Renal pelvis (tissue), 4 donors: ENCODE results near the gene CFTR. TPM values are rescaled to one million over a fixed set of nuclear protein-coding genes. Genes with fewer than 3 reads are reported as not detected.
A peak's percentile ranks its signal among the peaks of the same experiment; 100 is the strongest.

Experiments
- DNase-seq: peaks from one replicate; pipeline ENCODE4 v3.0.0-alpha.2; 2013
- polyA plus RNA-seq, 3 donors: library from polyadenylated mRNA; unstranded; fragments of 120-200 nt; gene quantifications; one replicate each; pipeline ENCODE4 v1.2.1, GENCODE V29; 2013; ENCODE audit not compliant: insufficient read length in 3 of 3

CFTR gene
- polyA plus RNA-seq, 3 donors = 3.7 to 11.5 (median 11.2) TPM

- DNase-seq = no peak
Measured at GRCh38 chr7:117645481-117646165, 165.8 kb downstream of the CFTR start.

DNA sequence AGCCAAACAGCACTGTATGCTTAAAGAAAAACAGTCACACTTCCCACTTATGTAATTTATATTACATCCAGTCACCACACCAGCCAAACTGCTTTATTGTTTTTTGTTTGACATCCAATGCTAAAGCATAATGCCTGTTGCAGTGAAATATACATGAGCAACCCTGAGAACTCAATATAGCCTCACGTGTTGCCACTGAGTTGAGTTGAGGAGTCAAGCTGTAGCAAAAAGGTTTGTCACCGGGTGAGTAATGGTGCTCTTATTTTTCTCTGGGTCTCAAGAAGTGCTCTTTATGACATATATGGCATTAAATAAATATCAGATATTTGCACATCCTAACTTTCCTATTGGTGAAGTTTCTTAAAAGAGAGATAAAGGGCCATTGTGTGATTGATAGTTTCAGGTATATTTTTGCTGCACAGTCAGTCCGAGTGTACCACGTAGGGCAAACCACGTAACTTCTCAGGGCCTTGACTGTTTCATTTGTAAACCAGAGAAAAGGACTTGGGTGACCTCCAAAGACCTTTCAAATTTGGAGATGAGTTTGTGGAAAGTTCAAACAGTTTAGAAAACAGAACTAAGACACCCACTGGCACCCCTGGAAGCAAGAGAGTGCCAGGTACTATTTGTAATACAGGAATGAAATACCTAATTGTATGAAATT is 168.5 kb downstream of the CFTR start:
- no peak for DNase-seq

DNA sequence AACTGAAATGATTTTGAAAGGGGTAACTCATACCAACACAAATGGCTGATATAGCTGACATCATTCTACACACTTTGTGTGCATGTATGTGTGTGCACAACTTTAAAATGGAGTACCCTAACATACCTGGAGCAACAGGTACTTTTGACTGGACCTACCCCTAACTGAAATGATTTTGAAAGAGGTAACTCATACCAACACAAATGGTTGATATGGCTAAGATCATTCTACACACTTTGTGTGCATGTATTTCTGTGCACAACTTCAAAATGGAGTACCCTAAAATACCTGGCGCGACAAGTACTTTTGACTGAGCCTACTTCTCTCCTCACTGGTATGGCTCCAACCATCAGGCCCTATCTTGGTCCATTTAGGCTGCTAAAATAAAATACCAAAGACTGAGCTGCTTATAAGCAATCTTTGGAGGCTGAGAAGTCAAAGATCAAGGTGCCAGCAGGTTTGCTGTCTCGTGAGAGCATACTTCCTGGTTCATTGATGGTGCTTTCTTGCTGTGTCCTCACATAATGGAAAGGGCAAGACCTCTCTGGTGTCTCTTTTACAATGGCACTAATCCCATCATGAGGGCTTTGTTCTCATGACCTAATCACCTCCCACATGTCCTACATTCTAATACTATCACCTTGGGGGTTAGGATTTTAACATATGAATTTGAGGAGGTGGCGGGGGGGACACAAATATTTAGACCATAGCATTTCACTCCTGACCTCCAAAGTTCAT is 173.3 kb downstream of the CFTR start:
- no peak for DNase-seq

DNA sequence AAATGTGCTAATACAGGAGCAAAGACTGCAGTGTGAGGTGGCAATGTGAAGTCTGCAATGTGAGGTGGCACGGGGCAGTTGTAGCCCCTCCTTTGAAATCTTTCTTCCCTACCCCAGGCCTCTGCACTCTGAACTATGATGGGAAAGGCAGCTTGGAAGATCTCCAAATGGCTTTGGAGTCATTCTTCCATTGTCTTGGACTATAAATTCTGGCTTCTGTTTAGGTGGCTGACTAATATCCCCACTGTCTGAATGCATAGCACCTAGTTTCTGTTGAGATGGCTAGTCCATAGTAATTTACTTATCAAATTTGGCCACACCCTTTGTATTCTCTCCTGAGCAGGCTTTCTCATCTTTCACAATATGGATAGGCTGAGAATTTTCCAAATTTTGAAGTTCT is 175.0 kb downstream of the CFTR start:
- DNase-seq = no peak

- DNase-seq = no peak
Measured at GRCh38 chr7:117656806-117657205, 177.0 kb downstream of the CFTR start.

- DNase-seq = no peak
Measured at GRCh38 chr7:117659531-117660011, 179.7 kb downstream of the CFTR start.

DNA sequence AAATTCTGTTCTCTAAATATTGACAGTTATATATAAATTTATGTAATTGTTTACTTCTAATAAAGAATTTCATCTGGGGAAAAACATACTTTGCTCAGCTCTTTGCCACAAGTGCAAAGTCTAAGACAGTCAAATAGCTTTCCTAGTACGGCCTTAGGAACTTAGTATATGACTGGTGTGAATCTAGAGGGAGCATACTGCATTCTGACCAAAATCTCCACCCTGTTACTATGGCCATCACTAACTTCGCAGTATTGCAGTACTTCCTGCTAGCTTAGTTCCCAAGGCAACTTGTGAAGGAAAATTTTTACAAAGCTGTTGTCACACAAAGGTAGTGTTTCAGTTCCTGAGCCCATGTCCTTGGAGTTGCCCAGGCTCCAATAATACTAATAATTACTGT is 181.5 kb downstream of the CFTR start:
- DNase-seq = no peak

DNA sequence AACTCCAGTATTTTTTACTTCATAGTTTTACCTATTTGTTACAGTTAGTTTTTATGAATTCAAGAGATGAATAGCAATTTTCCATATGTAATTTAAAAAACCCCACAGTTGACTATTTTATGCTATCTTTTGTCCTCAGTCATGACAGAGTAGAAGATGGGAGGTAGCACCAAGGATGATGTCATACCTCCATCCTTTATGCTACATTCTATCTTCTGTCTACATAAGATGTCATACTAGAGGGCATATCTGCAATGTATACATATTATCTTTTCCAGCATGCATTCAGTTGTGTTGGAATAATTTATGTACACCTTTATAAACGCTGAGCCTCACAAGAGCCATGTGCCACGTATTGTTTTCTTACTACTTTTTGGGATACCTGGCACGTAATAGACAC is 184.2 kb downstream of the CFTR start:
- DNase-seq = no peak

- DNase-seq = no peak
Measured at GRCh38 chr7:117665368-117665767, 185.5 kb downstream of the CFTR start.

GRCh38 chr7:117666031-117666430 is 186.2 kb downstream of the CFTR start:
- DNase-seq = no peak

GRCh38 chr7:117666689-117667088 is 186.9 kb downstream of the CFTR start:
- no peak for DNase-seq

GRCh38 chr7:117667456-117667855 is 187.6 kb downstream of the CFTR start:
- no peak for DNase-seq

GRCh38 chr7:117669818-117670217 is 190.0 kb downstream of the CFTR start:
- DNase-seq = no peak

DNA sequence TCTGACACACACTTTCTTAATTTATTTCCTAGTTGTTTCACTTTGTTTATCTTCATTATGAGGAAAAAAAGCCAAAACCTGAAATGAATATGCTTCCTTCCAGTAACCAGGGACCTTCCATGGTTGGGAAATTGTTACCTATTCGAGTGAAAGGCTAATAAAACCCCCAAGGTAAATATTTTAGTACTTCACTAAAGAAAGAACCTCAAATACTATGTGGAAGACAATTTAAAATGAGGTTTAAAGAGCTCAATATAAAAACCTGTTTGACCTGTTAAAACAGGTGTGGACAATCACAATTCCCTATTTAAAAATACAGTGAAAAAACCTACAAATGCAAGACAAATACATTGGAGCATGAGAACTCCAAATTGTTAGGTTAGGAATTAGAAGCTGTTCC is 192.6 kb downstream of the CFTR start:
- DNase-seq = no peak

DNA sequence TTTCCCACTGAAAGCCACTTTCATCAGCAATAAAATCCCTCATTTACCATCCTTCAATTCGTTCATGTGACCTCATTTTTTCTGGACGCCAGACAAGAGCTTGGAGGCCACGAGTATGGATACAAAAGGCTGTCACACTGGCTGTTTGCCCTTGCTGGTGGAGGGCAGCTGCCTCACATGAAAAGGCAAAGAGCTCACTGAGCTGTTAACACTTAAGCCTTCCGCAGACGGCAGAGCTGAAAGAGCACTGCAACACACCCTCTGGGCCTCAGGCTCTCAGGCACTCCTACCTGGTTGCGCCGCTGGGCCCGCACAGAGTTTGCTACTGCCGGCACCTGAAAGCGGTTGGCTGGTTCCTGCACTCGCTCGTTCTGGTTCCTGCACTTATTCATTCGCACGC is 193.5 kb downstream of the CFTR start:
- peak; percentile 23 for DNase-seq

DNA sequence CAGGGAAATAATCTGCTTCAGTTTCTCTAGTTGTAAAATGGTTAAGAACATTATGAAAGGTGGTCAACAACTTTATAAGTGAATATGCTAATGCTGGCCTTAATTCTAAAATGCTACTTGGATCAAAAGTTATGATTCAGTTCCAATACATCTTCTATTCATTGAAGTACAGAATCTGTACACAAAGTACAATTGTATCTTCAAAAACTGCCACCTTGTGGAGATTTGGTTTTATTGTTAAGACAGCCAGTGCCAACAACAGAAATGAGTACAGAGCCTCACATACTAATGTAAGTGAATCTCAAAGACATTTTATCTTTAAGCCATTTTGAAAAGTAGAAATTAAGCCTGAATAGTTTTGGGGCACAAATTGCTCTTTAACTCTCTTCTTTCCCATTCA is 194.0 kb downstream of the CFTR start:
- DNase-seq = peak; percentile 15

GRCh38 chr7:117674617-117675016 is 194.8 kb downstream of the CFTR start:
- DNase-seq = no peak

DNA sequence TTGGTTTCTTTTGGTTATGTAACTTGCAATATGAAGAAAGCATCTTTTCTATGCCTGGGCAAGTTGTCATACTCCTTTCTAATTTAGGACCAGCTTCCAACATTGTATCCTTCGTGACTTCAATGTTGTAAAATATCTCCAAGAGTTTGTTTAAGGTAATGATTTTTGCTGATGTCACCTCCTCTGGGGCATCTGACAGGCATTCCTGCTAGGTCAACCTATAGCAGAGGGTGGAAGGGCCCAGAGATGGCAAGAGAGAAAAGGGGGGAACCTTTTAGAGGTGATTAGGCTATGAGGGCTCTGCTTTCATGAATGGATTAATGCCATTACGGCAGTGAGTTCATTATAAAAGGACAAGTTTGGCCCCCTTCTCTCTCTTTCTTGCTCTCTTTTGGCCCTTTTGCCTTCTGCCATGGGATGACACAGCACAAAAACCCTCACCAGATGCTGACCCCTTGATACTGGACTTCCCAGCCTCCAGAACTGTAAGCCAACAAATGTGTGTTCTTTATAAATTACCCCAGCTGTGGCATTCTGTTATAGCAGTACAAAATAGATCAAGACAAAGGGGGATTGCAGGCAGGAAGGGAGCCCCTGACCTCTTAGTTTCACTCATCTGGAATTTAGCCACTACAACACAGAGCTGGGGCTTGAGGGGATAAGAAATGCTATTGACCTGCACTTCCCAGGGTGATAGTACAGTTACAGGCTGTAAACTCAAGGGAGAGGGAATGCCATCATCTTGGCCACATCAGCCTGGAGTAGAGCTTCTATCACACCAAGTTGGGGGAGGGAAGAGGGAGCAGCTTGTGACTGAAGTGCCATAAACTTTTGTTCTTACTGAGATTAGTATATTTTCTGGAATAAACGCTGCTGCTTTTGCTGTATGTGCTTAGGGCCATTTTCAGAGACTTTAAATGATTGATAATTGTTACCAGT is 195.9 kb downstream of the CFTR start:
- DNase-seq = no peak

GRCh38 chr7:117679120-117679519 is 199.3 kb downstream of the CFTR start:
- no peak for DNase-seq

DNA sequence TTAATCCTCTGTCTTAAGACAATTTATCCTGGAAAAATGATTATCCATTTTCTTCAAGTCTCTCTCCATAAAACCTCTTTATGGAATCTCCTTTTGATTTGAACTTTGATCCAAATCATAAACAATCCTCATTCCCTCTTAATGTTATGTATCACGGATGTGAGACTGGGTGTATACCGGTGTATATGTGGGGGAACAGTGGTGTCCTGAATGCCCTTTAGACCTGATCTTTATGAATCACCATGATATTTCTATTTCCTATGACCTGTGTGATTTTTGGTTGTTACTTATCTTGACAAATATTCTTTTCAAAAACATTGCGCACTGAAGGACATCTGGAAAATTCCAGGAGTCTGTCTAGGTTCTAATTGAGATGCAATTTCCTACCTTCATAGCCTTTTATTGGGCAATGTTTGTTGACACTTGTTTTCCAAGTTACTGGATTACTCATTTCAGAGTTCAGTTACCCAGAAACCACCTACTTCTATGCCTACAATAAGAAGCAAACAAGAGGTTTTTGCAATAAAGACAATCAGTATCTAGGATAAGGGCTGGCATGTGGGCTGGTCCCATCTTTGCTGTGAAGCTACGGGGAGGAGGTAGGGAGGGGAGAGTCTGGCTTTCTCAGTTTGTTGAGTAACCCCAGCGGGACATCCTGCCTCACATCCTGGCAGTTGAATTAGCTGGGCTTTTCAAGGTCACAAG is 203.0 kb downstream of the CFTR start:
- DNase-seq = no peak
